Middle frontal gyrus (tissue), 1 donor: ENCODE data around the gene FAM131B.
A peak's percentile ranks its signal among the peaks of the same experiment; 100 is the strongest.

Experiments
- DNase-seq: peaks from one replicate; pipeline ENCODE4 v3.0.0-alpha.2; 2015; ENCODE audit warnings: low spot score; ENCODE audit errors: extremely low spot score

FAM131B gene

GRCh38 chr7:143325240-143325639 is 37.3 kb downstream of the FAM131B start:
- no peak for DNase-seq

- DNase-seq: no peak
These were observed 38.9 kb downstream of the FAM131B start for GRCh38 chr7:143323653-143324052.

DNA sequence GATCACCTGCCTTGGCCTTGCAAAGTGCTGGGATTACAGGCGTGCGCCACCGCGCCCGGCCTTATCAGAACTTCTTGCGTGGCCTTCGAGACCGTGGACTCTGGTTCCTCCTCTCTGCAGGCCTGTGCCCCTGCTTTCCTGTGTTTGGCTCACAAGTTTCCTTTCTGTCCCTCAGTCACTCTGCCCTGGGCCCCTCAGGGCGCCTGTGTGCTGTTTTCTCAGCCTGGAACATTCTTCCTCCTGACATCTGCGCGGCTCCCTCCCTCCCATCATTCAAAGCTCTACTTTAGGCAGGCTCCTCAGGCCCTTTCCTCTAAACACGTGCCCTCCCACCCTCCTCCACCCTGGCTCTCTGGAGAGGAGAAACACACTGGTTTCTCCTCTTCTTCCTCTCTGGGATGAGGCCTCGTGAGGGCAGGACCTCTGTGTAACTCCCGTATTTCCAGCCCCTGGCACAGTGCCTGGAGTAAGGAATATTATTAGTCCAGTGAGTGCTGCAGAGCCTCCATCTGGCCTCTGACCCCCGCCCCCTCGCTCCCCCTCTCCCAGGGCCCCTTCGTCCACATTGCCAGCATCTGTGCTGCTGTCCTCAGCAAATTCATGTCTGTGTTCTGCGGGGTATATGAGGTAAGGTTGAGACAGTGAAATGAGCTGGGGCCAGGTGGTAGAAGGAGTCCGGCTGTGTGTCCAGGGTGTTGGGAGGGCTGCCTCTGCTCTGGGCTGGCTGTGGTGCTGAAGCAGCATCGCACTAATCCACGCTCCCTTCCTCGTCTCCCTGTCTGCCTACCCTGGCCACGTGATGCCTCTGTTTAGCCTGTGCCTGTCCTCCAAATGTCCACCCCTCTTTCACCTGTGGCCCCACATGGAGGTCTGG is 39.5 kb downstream of the FAM131B start:
- DNase-seq: no peak

DNA sequence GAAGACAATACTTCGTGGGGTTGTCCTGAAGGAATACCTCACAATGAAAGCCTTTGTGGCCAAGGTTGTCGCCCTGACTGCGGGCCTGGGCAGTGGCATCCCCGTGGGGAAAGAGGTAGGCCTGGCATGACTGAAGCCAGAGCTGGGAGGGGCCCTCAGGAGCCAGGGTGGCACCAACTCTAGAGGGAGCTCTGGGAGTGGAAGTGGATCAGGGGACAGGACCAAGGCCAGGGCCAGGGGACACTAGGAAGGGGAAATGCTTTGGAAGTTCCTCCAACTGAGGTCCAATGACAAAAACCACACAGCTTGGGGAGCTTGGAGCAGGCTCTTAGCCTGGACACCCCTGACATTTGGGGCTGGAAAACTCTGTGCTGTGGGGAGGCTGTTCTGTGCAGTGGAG is 40.8 kb downstream of the FAM131B start:
- no peak for DNase-seq

GRCh38 chr7:143321242-143321641 is 41.3 kb downstream of the FAM131B start:
- DNase-seq: no peak

DNA sequence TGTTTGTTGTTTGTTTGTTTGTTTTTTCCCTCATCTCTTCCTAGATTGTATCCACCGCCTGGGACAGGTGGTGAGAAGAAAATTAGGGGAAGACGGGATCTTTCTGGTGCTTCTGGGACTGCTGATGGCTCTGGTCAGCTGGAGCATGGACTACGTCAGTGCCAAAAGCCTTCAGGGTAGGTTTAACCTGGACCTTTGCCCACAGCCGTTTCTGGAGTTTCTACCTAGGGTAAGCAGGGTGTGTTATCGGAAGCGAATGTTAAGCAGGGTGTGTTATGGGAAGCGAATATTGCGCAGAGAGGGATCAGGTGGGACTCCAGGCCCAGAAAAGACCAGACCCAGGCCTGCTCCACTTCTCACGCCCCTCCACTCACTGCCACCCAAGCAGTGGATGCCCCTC is 41.9 kb downstream of the FAM131B start:
- DNase-seq: no peak

DNA sequence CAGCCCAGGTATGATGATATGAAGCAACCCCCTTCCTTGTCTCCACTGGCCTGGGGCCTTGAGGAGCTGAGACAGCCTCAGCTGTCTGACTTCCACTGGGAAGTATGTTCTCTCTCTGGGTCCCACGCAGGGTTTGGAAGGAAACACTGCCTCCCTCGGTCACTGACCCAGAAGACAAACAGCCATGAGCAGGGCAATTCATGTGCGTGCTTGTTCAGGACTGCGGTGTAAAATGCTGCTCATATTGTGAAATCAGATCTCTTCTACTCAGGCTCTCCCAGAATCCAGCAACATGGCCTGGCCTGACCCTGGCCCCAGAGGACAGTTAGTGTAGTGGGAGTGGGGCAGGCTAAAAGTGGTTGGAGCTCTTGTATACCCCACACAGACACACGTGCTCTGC is 43.9 kb downstream of the FAM131B start:
- no peak for DNase-seq

- no peak for DNase-seq
These were observed 46.0 kb downstream of the FAM131B start for GRCh38 chr7:143316492-143316891.

DNA sequence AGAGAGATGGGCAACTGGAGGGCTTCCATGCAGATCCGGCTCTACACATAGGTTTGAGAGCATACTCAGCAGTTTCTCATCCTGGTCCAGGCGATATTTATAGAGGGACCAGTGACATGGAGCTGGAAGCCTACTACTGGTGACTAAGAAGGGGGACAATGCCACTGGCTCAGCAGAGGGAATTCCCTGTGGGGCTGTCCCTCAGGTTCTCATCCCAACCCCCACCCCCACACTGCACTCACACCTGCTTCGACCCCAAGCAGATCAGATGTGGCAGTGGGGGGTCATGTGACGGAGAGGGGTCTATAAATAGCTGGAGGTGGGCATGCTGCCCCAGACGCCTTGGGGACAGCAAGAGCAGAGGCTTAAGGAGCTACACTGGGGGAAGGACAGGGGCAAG is 46.7 kb downstream of the FAM131B start, which contains the start of gene CLCN1:
Gene CLCN1, plus strand, starts transcription at position 336 of the 400 bp plus-strand sequence. CDS start 102 bp downstream, outside the sequence.
- no peak for DNase-seq

DNA sequence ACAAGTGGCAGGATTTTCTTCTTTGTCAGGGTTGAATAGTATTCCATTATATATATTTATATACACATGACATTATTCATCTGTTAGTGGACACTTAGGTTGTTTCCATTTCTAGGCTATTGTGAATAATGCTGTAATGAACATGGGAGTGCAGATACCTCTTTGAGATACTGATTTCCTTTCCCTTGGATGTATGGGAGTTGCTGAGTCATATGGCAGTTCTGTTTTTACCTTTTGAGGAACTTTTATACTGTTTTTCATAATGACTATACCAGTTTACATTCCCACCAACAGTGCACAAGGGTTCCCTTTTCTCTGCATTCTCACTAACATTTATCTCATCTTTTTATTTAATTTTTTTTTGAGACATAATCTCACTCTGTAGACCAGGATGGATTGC is 48.4 kb downstream of the FAM131B start:
- no peak for DNase-seq

DNA sequence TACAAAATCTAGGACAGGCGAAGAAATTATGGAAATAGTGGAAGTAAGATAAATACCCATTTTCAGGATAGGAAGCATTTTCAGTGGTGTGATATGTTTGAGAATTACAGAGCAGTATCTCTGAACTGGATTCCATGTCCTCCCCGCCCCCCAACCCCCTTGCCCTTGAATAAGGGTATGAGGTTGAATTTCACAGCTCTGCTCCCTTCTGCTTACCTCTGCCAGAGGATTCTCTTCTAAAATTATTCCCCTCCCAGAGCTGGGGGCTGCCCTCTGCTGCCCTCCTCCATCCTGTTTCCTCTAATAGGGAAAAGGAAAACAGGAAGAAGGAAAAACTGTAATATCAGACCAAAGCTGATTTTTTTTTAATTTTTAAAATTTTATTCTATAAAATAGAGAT is 53.9 kb downstream of the FAM131B start:
- DNase-seq: no peak

- DNase-seq: peak; percentile 37
These were observed 57.0 kb downstream of the FAM131B start for GRCh38 chr7:143305423-143306070.

- no peak for DNase-seq
These were observed 57.6 kb downstream of the FAM131B start for GRCh38 chr7:143304938-143305337.

DNA sequence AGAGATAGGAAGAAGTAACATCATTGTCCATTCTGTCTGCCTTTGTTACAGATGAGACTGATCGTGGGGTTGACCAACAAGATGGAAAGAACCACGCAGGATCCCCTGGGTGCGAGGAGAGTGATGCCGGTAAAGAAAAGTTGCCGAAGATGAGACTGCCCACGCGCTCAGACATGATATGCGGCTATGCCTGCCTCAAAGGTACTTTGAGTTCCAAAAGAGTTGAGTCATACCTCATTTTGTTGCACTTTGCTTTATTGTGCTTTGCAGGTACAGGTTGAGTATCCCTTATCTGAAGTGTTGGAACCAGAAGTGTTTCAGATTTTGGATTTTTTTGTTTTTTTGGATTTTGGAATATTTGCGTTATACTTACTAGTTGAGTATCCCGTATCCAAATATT is 58.8 kb downstream of the FAM131B start:
- no peak for DNase-seq
